HCT116 (cell line): ENCODE data around the gene R3HDM4. TPM values are rescaled to one million over a fixed set of nuclear protein-coding genes. Genes with fewer than 3 reads are reported as not detected.

Source experiments
- ATAC-seq: fragments of 200-7000 bp; cut with Tn5 transposase; 2 replicates; pipeline ENCODE4 v1.9.1; 2020; ENCODE audit warnings: mild to moderate bottlenecking, moderate library complexity
- BruUV-seq: library from RNA; stranded (reverse); fragments of 400-500 nt; replicated peaks from 2 replicates; lab custom pipeline; 2021; lab: Mats Ljungman, UMichigan
- CTCF ChIA-PET: fragments of 300-600 bp; sonication (Branson Sonifier 250); formaldehyde crosslinking; loops from one replicate; lab custom pipeline; 2021; ENCODE audit warnings: antibody characterized with exemption; lab: Charles Lee
- POLR2A ChIA-PET: fragments of 300-600, 350-600 bp; sonication (Branson Sonifier 250); formaldehyde crosslinking; loops from one replicate; lab custom pipeline; 2021; ENCODE audit warnings: antibody characterized with exemption; lab: Charles Lee
- RAD21 ChIA-PET, 2 experiments: fragments of 300-600 bp; sonication (Branson Sonifier 250); formaldehyde crosslinking; loops; one replicate each; lab custom pipeline; 2023; ENCODE audit warnings: low total read pairs in 2 of 2; ENCODE audit not compliant: uncharacterized antibody in 2 of 2, unreplicated experiment in 2 of 2, low non-redundant PET in 1 of 2; lab: Charles Lee
- DNase-seq: peaks from one replicate; pipeline ENCODE4 v3.0.0-alpha.2; 2010; ENCODE audit warnings: low read depth, low spot score
- H2AFZ ChIP-seq: fragments of 200-600 bp; shearing (Covaris generic), sonication (generic); 2 replicates; pipeline ENCODE4 v1.6.1; 2017; ENCODE audit warnings: low read depth, mixed run types, mixed read lengths, antibody characterized with exemption, low read length; ENCODE audit not compliant: poor library complexity, severe bottlenecking
- H3K27ac ChIP-seq: 2 replicates; pipeline ENCODE4 v1.5.1; 2012; ENCODE audit warnings: low read depth, low read length
- H3K27me3 ChIP-seq: fragments of 200-600 bp; sonication (generic); 2 replicates; pipeline ENCODE4 v1.6.1; 2016; ENCODE audit warnings: mixed run types, low read length, mixed read lengths; ENCODE audit not compliant: insufficient read depth
- H3K36me3 ChIP-seq, 2 experiments: fragments of 200-500 bp in 1 of 2; fragments of 200-600 bp in 1 of 2; sonication (Bioruptor generic) in 1 of 2; sonication (generic) in 1 of 2; 2 replicates each; pipeline versions ENCODE4 v1.5.1 to v1.6.1; 2014 to 2016; ENCODE audit warnings: low read length in 2 of 2, inconsistent platforms in 1 of 2, mixed read lengths in 1 of 2, mixed run types in 1 of 2; ENCODE audit not compliant: insufficient read depth in 2 of 2, control insufficient read depth in 1 of 2
- H3K4me1 ChIP-seq, 2 experiments: fragments of 200-600 bp in 1 of 2; sonication (generic) in 1 of 2; 2 replicates each; pipeline versions ENCODE4 v1.5.1 to v1.6.1; 2012 to 2017; ENCODE audit warnings: low read length in 2 of 2, inconsistent platforms in 1 of 2, mild to moderate bottlenecking in 1 of 2, mixed read lengths in 1 of 2, mixed run types in 1 of 2, moderate library complexity in 1 of 2; ENCODE audit not compliant: insufficient read depth in 2 of 2, control insufficient read depth in 1 of 2
- H3K4me2 ChIP-seq: fragments of 200-600 bp; sonication (generic); 2 replicates; pipeline ENCODE4 v1.6.1; 2017; ENCODE audit warnings: mixed run types, low read length, mixed read lengths
- H3K4me3 ChIP-seq, 2 experiments: fragments of 200-600 bp in 1 of 2; sonication (generic) in 1 of 2; replicated peaks in 1 of 2; 2 replicates each; pipeline ENCODE4 v1.5.1; 2011 to 2016; ENCODE audit warnings: low read length in 2 of 2, control low read depth in 1 of 2, low read depth in 1 of 2, mild to moderate bottlenecking in 1 of 2, mixed read lengths in 1 of 2, mixed run types in 1 of 2
- H3K79me2 ChIP-seq: fragments of 200-600 bp; sonication (generic); 2 replicates; pipeline ENCODE4 v1.6.1; 2017; ENCODE audit warnings: mild to moderate bottlenecking, mixed run types, low read length, moderate library complexity, mixed read lengths; ENCODE audit not compliant: insufficient read depth
- H3K9ac ChIP-seq: fragments of 200-600 bp; sonication (generic); 2 replicates; pipeline ENCODE4 v1.6.1; 2016; ENCODE audit warnings: low read length, mixed read lengths
- H3K9me2 ChIP-seq: fragments of 200-600 bp; sonication (generic), shearing (Covaris generic); 2 replicates; pipeline ENCODE4 v1.6.1; 2017; ENCODE audit warnings: mixed run types, mild to moderate bottlenecking, moderate library complexity; ENCODE audit not compliant: insufficient read depth
- H3K9me3 ChIP-seq, 2 experiments: fragments of 200-500 bp in 1 of 2; fragments of 200-600 bp in 1 of 2; sonication (Bioruptor generic) in 1 of 2; sonication (generic) in 1 of 2; 2 replicates each; pipeline ENCODE4 v1.6.1; 2014 to 2017; ENCODE audit warnings: low read length in 2 of 2, mixed read lengths in 2 of 2, inconsistent platforms in 1 of 2, low read depth in 1 of 2, mild to moderate bottlenecking in 1 of 2, mixed run types in 1 of 2, moderate library complexity in 1 of 2; ENCODE audit not compliant: control insufficient read depth in 1 of 2, insufficient read depth in 1 of 2
- H4K20me1 ChIP-seq: fragments of 200-600 bp; sonication (generic), shearing (Covaris generic); 2 replicates; pipeline ENCODE4 v1.6.1; 2017; ENCODE audit warnings: mixed run types, mild to moderate bottlenecking, moderate library complexity; ENCODE audit not compliant: insufficient read depth
- CBX3 ChIP-seq: IDR thresholded peaks from 2 replicates; pipeline ENCODE4 v1.6.1; 2012; ENCODE audit warnings: low read depth
- EGR1 ChIP-seq: IDR thresholded peaks from 2 replicates; pipeline ENCODE4 v1.6.1; 2012; ENCODE audit warnings: low read depth
- ELF1 ChIP-seq: IDR thresholded peaks from 2 replicates; pipeline ENCODE4 v1.6.1; 2012; ENCODE audit warnings: low read depth, borderline replicate concordance
- EZH2 ChIP-seq: fragments of 200-600 bp; sonication (generic); IDR thresholded peaks from 2 replicates; pipeline ENCODE4 v1.6.1; 2017; ENCODE audit warnings: antibody characterized with exemption, mixed run types
- EZH2phosphoT487 ChIP-seq: fragments of 200-600 bp; IDR thresholded peaks from 2 replicates; pipeline ENCODE4 v1.6.1; 2018; ENCODE audit warnings: antibody characterized with exemption, borderline replicate concordance
- FOSL1 ChIP-seq: IDR thresholded peaks from 2 replicates; pipeline ENCODE4 v1.6.1; 2012; ENCODE audit warnings: low read depth
- JUND ChIP-seq: IDR thresholded peaks from 2 replicates; pipeline ENCODE4 v1.6.1; 2012
- RAD21 ChIP-seq: IDR thresholded peaks from 2 replicates; pipeline ENCODE4 v1.6.1; 2012; ENCODE audit warnings: low read depth, mild to moderate bottlenecking
- SP1 ChIP-seq: IDR thresholded peaks from 2 replicates; pipeline ENCODE4 v1.6.1; 2012; ENCODE audit warnings: low read depth
- TCF7L2 ChIP-seq: IDR thresholded peaks from 2 replicates; pipeline ENCODE4 v1.7.0; 2011; ENCODE audit warnings: borderline replicate concordance, inconsistent platforms; ENCODE audit not compliant: insufficient read depth, insufficient read length; ENCODE audit errors: extremely low read depth
- YY1 ChIP-seq: IDR thresholded peaks from 2 replicates; pipeline ENCODE4 v1.6.1; 2011; ENCODE audit warnings: low read length, low read depth, moderate library complexity, mild to moderate bottlenecking; ENCODE audit not compliant: insufficient replicate concordance; ENCODE audit errors: extremely low read depth
- ZFX ChIP-seq: fragments of 450-650 bp; IDR thresholded peaks from 2 replicates; pipeline ENCODE4 v1.6.1; 2017
- ZNF274 ChIP-seq: fragments of 200-500 bp; sonication (Bioruptor generic); IDR thresholded peaks from 2 replicates; pipeline ENCODE4 v1.6.1; 2014; ENCODE audit warnings: mild to moderate bottlenecking, low read depth, low read length, inconsistent platforms
- intact Hi-C: fragments of 100-400 bp; cut with micrococcal nuclease; formaldehyde crosslinking; loops from 2 replicates; pipeline ENCODE4 v1.10.0; 2022
- total RNA-seq: library from RNA; stranded (reverse); gene quantifications from one replicate; pipeline ENCODE4 v1.2.1, GENCODE V29; 2021; ENCODE audit not compliant: unreplicated experiment
- TF ChIP-seq, protein P1 (sequence below): IDR thresholded peaks from 2 replicates; pipeline ENCODE4 v1.6.1; 2012
- TF ChIP-seq, protein P2 (sequence below): IDR thresholded peaks from 2 replicates; pipeline ENCODE4 v1.6.1; 2012; ENCODE audit warnings: low read depth
- TF ChIP-seq, protein P3 (sequence below): IDR thresholded peaks from 2 replicates; pipeline ENCODE4 v1.6.1; 2011; ENCODE audit warnings: mild to moderate bottlenecking, low read length, moderate library complexity; ENCODE audit not compliant: insufficient replicate concordance; ENCODE audit errors: extremely low read depth
- TF ChIP-seq, protein P4 (sequence below): IDR thresholded peaks from 2 replicates; pipeline ENCODE4 v1.6.1; 2012
- TF ChIP-seq, protein P5 (sequence below), 3 experiments: fragments of 200-600 bp in 1 of 3; sonication (generic) in 1 of 3; IDR thresholded peaks in 2 of 3; conservative IDR thresholded peaks in 1 of 3; 2 replicates each; pipeline ENCODE4 v1.5.1; 2012 to 2017; ENCODE audit warnings: low read depth in 2 of 3, low read length in 2 of 3, antibody characterized with exemption in 1 of 3, borderline replicate concordance in 1 of 3, control low read depth in 1 of 3, mild to moderate bottlenecking in 1 of 3, mixed read lengths in 1 of 3, mixed run types in 1 of 3, moderate library complexity in 1 of 3; ENCODE audit not compliant: insufficient read depth in 1 of 3

Gene R3HDM4
- total RNA-seq, 1 experiment from 2014 or later: 92.3 TPM

DNA sequence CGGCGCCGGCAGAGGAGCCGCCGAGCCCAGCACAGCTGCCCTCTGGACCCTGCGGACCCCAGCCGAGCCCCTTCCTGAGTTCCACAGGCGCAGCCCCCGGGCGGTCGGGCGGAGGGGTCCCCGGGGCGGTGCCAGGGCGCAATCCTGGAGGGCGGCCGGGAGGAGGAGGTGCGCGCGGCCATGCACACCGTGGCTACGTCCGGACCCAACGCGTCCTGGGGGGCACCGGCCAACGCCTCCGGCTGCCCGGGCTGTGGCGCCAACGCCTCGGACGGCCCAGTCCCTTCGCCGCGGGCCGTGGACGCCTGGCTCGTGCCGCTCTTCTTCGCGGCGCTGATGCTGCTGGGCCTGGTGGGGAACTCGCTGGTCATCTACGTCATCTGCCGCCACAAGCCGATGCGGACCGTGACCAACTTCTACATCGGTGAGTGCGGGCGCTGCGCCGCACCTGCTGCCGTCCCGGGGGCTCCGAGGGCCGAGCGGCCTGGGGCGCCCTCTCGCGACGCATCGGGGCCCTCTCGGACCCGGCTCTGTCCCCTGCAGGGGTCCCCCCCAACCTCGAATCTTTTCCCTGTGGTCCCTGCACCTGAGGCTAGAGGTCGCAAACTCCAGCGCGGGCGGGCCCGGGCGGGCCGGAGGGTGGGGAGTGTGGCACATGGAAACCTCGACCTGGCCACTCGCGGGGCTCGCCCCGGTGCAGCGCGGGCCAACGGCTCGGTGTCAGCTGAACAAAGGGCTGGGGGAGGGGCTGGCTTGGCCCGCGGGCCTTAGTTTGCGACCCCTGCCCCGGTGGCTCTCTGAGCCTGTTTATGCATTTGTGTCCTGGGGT lies 4.5 kb upstream of the R3HDM4 start, which contains the start of gene KISS1R:
Gene KISS1R, plus strand, starts transcription at position 11 of the 829 bp plus-strand sequence. Its CDS starts 170 bp downstream, at position 181.
- H3K9me3 ChIP-seq: no peaks in the 10 kb centered on the region
- DNase-seq (no peak), ATAC-seq (peak; percentile 65)
- H4K20me1 ChIP-seq: no peaks in the 10 kb centered on the region
- BruUV-seq: no TSS peak
- CTCF ChIA-PET: no interaction called here
- H3K4me3 ChIP-seq: peak within 1 kb of the TSS; percentile 47 to 67
- H3K27me3 ChIP-seq: no peaks in the 10 kb centered on the region
- peak within 1 kb of the TSS; percentile 71; the same call in 1 of the 2 replicates for H3K27ac ChIP-seq
- POLR2A ChIA-PET: no interaction called here
- peak within 1 kb of the TSS; percentile 98 for H3K4me2 ChIP-seq
- intact Hi-C loops: loop anchor here (1.0 kb wide), 2 partner anchors 34 to 147 kb away; no protein-coding TSS in a partner anchor
- H3K9ac ChIP-seq: peak within 1 kb of the TSS; percentile 71
- H3K9me2 ChIP-seq: no peaks in the 10 kb centered on the region
- RAD21 ChIA-PET: interaction anchor here (0.5 to 0.7 kb wide), 2 partner anchors 57 to 148 kb away, joined by 3 read pairs; no protein-coding TSS in a partner anchor
- H3K36me3 ChIP-seq: no peaks in the 10 kb centered on the region
- H2AFZ ChIP-seq: peak within 1 kb of the TSS; percentile 40
- peaks cover 6 to 32% of the 10 kb centered on the region in 2 experiments for H3K4me1 ChIP-seq
- H3K79me2 ChIP-seq: peaks cover 3% of the 10 kb centered on the region; the same call in 1 of the 2 replicates
- TF ChIP-seq, protein P1, sequence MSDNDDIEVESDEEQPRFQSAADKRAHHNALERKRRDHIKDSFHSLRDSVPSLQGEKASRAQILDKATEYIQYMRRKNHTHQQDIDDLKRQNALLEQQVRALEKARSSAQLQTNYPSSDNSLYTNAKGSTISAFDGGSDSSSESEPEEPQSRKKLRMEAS: peak; percentile 76
- TF ChIP-seq JUND: no peak
- TF ChIP-seq, protein P2, sequence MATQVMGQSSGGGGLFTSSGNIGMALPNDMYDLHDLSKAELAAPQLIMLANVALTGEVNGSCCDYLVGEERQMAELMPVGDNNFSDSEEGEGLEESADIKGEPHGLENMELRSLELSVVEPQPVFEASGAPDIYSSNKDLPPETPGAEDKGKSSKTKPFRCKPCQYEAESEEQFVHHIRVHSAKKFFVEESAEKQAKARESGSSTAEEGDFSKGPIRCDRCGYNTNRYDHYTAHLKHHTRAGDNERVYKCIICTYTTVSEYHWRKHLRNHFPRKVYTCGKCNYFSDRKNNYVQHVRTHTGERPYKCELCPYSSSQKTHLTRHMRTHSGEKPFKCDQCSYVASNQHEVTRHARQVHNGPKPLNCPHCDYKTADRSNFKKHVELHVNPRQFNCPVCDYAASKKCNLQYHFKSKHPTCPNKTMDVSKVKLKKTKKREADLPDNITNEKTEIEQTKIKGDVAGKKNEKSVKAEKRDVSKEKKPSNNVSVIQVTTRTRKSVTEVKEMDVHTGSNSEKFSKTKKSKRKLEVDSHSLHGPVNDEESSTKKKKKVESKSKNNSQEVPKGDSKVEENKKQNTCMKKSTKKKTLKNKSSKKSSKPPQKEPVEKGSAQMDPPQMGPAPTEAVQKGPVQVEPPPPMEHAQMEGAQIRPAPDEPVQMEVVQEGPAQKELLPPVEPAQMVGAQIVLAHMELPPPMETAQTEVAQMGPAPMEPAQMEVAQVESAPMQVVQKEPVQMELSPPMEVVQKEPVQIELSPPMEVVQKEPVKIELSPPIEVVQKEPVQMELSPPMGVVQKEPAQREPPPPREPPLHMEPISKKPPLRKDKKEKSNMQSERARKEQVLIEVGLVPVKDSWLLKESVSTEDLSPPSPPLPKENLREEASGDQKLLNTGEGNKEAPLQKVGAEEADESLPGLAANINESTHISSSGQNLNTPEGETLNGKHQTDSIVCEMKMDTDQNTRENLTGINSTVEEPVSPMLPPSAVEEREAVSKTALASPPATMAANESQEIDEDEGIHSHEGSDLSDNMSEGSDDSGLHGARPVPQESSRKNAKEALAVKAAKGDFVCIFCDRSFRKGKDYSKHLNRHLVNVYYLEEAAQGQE: no peak
- TF ChIP-seq, protein P3, sequence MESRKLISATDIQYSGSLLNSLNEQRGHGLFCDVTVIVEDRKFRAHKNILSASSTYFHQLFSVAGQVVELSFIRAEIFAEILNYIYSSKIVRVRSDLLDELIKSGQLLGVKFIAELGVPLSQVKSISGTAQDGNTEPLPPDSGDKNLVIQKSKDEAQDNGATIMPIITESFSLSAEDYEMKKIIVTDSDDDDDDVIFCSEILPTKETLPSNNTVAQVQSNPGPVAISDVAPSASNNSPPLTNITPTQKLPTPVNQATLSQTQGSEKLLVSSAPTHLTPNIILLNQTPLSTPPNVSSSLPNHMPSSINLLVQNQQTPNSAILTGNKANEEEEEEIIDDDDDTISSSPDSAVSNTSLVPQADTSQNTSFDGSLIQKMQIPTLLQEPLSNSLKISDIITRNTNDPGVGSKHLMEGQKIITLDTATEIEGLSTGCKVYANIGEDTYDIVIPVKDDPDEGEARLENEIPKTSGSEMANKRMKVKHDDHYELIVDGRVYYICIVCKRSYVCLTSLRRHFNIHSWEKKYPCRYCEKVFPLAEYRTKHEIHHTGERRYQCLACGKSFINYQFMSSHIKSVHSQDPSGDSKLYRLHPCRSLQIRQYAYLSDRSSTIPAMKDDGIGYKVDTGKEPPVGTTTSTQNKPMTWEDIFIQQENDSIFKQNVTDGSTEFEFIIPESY: no peak
- no peak for TF ChIP-seq ZNF274
- TF ChIP-seq TCF7L2: no peak
- no peak for TF ChIP-seq ELF1
- TF ChIP-seq, protein P4, sequence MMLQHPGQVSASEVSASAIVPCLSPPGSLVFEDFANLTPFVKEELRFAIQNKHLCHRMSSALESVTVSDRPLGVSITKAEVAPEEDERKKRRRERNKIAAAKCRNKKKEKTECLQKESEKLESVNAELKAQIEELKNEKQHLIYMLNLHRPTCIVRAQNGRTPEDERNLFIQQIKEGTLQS: no peak
- TF ChIP-seq RAD21: peak; percentile 99
- no peak for TF ChIP-seq EZH2
- no peak for TF ChIP-seq EZH2phosphoT487
- TF ChIP-seq, protein P5, sequence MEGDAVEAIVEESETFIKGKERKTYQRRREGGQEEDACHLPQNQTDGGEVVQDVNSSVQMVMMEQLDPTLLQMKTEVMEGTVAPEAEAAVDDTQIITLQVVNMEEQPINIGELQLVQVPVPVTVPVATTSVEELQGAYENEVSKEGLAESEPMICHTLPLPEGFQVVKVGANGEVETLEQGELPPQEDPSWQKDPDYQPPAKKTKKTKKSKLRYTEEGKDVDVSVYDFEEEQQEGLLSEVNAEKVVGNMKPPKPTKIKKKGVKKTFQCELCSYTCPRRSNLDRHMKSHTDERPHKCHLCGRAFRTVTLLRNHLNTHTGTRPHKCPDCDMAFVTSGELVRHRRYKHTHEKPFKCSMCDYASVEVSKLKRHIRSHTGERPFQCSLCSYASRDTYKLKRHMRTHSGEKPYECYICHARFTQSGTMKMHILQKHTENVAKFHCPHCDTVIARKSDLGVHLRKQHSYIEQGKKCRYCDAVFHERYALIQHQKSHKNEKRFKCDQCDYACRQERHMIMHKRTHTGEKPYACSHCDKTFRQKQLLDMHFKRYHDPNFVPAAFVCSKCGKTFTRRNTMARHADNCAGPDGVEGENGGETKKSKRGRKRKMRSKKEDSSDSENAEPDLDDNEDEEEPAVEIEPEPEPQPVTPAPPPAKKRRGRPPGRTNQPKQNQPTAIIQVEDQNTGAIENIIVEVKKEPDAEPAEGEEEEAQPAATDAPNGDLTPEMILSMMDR (IDR thresholded peaks at IDR 0.05 in 2 of 3, conservative IDR thresholded peaks at IDR 0.05 in 1 of 3; ENCODE audit: borderline replicate concordance in 1 of 3, insufficient read depth in 1 of 3, low read depth in 2 of 3, low read length in 2 of 3): peak; percentile 70 to 98 (median 74)
- no peak for TF ChIP-seq EGR1
- no peak for TF ChIP-seq FOSL1
- TF ChIP-seq ZFX: peak; percentile 14; the same call in 1 of the 2 replicates
- peak; percentile 37; the same call in 1 of the 2 replicates for TF ChIP-seq CBX3
- no peak for TF ChIP-seq SP1
- no peak for TF ChIP-seq YY1
